ENCODE data around the gene FOXN4.

The FOXN4 gene

DNA sequence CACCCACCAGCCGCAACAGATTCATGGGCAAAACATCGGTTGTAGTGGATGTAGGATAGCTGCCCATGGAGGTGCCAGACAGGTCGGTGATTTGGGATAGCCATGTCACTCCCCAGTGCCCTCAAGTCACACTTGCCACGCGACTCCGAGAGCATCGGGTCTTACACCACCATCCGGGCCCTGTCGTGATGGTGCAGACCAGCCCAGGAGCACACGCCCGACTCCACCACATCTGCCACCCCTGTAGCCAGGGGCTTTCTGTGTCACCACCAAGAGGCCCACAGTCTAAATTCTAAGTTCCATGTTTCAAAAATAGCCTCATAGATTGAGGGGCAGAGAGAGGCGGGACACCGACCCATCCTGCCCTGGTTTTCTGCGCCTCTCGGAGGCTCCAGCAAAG lies 18.0 kb downstream of the FOXN4 start:
- TF ChIP-seq, protein P1, sequence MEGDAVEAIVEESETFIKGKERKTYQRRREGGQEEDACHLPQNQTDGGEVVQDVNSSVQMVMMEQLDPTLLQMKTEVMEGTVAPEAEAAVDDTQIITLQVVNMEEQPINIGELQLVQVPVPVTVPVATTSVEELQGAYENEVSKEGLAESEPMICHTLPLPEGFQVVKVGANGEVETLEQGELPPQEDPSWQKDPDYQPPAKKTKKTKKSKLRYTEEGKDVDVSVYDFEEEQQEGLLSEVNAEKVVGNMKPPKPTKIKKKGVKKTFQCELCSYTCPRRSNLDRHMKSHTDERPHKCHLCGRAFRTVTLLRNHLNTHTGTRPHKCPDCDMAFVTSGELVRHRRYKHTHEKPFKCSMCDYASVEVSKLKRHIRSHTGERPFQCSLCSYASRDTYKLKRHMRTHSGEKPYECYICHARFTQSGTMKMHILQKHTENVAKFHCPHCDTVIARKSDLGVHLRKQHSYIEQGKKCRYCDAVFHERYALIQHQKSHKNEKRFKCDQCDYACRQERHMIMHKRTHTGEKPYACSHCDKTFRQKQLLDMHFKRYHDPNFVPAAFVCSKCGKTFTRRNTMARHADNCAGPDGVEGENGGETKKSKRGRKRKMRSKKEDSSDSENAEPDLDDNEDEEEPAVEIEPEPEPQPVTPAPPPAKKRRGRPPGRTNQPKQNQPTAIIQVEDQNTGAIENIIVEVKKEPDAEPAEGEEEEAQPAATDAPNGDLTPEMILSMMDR (conservative IDR thresholded peaks at IDR 0.05; ENCODE audit: low read depth, low read length): no peak
- DNase-seq (ENCODE audit: low read depth): no peak
- H3K4me3 ChIP-seq (ENCODE audit: low read length): no peak overlapping the region

DNA sequence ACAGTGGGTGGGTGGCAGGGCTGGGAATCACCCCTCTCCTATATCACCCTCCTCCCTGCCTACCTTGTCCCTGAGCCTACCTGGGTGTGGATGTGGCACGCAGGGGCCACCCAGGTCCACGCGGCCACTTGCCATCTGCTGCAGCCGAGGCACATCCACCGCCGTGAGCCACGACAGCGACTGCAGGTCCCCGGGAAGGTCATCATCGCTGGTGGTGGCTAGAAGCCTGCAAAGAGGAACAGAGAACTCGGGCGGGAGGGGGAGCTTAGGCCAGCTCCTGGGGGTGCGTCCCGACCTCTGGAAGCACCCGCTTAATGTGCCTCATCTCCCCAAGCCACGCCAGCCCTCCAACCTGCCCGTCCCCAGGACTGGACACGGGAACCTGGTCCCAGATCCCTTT lies 19.0 kb downstream of the FOXN4 start:
- H3K4me3 ChIP-seq (ENCODE audit: low read length): no peak overlapping the region
- TF ChIP-seq, protein P1 (conservative IDR thresholded peaks at IDR 0.05; ENCODE audit: low read depth, low read length): no peak
- no peak for DNase-seq (ENCODE audit: low read depth)

DNA sequence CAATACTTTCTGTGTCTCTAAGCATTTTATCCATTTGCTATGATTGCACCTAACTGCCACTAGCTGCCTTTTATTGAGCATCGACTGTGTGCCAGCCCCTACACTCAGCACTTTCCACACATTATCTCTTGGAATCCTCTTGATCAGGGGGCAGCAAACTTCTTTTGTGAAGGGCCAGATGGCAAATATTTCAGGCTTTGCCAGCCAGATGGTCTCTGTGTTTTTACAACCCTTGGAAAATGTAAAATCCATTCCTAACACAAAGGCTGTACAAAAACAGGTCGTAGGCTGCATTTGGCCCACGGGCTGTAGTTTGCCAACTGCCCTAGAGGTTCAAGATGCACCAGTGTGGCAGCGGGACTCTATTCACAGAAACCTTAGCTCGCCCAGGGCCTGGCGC lies 19.5 kb downstream of the FOXN4 start:
- no peak for DNase-seq (ENCODE audit: low read depth)
- TF ChIP-seq, protein P1 (conservative IDR thresholded peaks at IDR 0.05; ENCODE audit: low read depth, low read length): no peak
- no peak overlapping the region for H3K4me3 ChIP-seq (ENCODE audit: low read length)

DNA sequence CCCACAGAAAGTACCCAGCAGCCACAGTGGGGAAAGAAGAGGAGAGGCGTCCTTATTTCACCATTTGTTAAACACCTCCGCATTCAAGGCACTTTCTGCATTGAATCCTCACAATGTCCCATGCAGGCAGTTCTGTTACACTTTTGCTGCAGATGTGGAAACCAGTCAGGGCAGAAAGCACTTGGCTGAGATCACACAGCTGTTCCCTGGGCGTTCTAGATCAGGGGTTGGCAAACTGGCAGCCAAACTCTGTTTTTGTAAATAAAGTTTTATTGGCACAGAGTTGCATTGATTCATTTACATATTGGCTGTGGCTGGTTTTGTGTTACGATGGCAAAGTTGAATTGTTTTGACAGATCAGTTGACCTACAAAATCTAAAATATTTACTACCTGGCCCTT lies 20.1 kb downstream of the FOXN4 start:
- H3K4me3 ChIP-seq (ENCODE audit: low read length): no peak overlapping the region
- TF ChIP-seq, protein P1 (conservative IDR thresholded peaks at IDR 0.05; ENCODE audit: low read depth, low read length): no peak
- DNase-seq (ENCODE audit: low read depth): no peak

DNA sequence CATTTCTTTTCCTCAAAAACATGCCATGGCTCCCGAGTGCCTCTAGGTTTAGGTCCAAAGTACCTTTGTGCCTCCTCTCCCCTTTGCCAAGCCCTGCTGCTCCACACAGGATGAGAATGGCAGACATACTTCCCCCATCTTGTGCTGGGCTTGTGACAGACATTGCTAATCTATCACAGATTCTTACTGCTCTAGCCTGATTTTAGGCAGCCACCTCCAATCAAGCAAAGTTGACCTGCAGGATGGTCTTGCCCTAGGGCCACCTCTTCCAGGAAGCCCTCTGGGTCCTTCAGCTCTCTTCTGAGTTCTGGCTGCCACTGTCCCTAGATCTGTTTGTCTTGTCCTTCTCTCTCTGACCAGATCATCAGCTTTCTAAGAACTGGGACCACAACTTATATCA lies 20.5 kb downstream of the FOXN4 start:
- TF ChIP-seq, protein P1 (conservative IDR thresholded peaks at IDR 0.05; ENCODE audit: low read depth, low read length): no peak
- no peak for DNase-seq (ENCODE audit: low read depth)

DNA sequence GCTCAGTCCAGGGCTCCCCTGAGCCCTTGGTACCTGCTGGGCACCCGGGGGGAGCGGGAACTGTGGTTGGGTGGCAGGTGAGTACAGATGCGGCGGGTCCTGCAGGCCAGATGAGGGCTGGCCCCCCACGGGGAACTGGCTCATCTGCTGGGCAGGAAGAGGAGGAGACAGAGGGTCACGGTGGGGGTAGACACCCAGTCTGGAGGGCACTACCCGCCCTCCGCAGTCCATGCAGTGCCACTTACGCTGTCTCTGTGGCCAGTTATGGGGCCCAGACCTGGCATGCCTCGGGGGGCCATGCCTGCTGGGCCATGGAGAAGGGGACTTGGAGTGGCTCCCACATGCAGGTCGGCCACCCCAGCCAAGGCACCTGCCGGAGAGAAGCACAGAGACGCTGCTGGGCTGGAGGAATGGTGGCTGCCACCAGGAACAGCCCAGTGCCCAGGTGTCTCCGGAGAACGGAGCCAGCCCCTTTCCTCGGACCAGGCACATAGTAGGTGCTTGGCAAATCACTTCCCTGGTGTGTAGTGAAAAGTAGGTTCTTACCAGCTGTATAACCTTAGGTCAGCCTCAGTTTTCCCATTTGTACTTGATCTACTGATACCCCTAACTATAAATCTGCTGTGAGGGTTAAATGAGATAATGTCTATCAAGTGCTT lies 21.1 kb downstream of the FOXN4 start:
- TF ChIP-seq, protein P1 (conservative IDR thresholded peaks at IDR 0.05; ENCODE audit: low read depth, low read length): no peak
- H3K4me3 ChIP-seq (ENCODE audit: low read length): no peak overlapping the region
- no peak for DNase-seq (ENCODE audit: low read depth)

More for the DNA sequence above, 20.5 kb downstream of the FOXN4 start:
- H3K4me3 ChIP-seq (ENCODE audit: low read length): no peak overlapping the region

DNA sequence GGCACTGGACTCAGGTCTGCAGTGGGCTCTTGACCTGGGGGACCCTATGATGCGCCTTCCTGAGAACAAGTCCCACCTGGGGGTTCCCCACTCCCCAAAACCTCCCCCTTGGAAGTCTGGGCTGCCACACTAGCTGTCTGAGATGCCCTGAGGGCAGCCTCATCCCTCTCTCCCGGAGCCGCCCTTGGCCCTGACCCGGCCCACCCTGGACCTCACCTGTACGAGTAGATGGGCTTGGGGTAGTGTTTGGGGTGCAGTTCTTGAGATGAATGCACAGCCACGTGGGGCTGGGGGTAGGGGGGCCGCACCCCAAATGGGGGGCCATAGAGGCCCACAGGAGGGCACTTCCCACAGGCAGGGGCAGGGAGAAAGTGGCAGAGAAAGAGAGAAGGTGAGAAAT lies 21.9 kb downstream of the FOXN4 start:
- TF ChIP-seq, protein P1 (conservative IDR thresholded peaks at IDR 0.05; ENCODE audit: low read depth, low read length): no peak
- DNase-seq (ENCODE audit: low read depth): no peak
- H3K4me3 ChIP-seq (ENCODE audit: low read length): no peak overlapping the region
